Gastroesophageal sphincter (tissue), 4 donors: ENCODE measurements around the gene CMIP. TPM values are rescaled to one million over a fixed set of nuclear protein-coding genes. Genes with fewer than 3 reads are reported as not detected.

Experiments used
- ATAC-seq: fragments of 150-250 bp; one replicate; pipeline ENCODE4 v1.9.1; 2016; ENCODE audit warnings: mild to moderate bottlenecking, moderate library complexity
- H3K27ac ChIP-seq, 4 donors: fragments of 200-600 bp; sonication (generic) in 3 of 4; 1 replicate in 3 of 4; 2 replicates in 1 of 4; pipeline ENCODE4 v1.5.1; 2016 to 2019
- H3K27me3 ChIP-seq: fragments of 200-600 bp; sonication (generic); one replicate; pipeline ENCODE4 v1.5.1; 2019
- H3K36me3 ChIP-seq, 2 donors: fragments of 200-600 bp; sonication (generic); one replicate each; pipeline ENCODE4 v1.5.1; 2019; ENCODE audit warnings: control low read depth in 1 of 2
- H3K4me1 ChIP-seq, 3 donors: fragments of 200-600 bp; sonication (generic); 1 replicate in 2 of 3; 2 replicates in 1 of 3; pipeline ENCODE4 v1.5.1; 2016 to 2019; ENCODE audit warnings: control low read depth in 2 of 3
- H3K4me3 ChIP-seq, 2 donors: fragments of 200-600 bp; sonication (generic); one replicate each; pipeline ENCODE4 v1.5.1; 2019; ENCODE audit warnings: mild to moderate bottlenecking in 1 of 2, moderate library complexity in 1 of 2
- H3K9me3 ChIP-seq, 3 donors: fragments of 200-600 bp; sonication (generic); one replicate each; pipeline ENCODE4 v1.5.1; 2017 to 2019; ENCODE audit warnings: control low read depth in 2 of 3
- EP300 ChIP-seq: sonication (generic); formaldehyde crosslinking; IDR thresholded peaks from one replicate; pipeline ENCODE4 v1.6.1; 2017; ENCODE audit warnings: antibody characterized with exemption, mild to moderate bottlenecking
- POLR2A ChIP-seq, 2 donors: fragments of 450-650 bp; IDR thresholded peaks; one replicate each; pipeline ENCODE4 v1.6.1; 2017; ENCODE audit warnings: antibody characterized with exemption in 2 of 2, mild to moderate bottlenecking in 2 of 2, moderate library complexity in 1 of 2
- POLR2AphosphoS5 ChIP-seq: sonication (generic); formaldehyde crosslinking; IDR thresholded peaks from one replicate; pipeline ENCODE4 v1.6.1; 2017; ENCODE audit warnings: antibody characterized with exemption
- WGBS, 2 donors: methylation state at CpG; one replicate each; pipeline ENCODE4 v1.1.5; 2018; ENCODE audit warnings: low coverage in 1 of 2; 5-methylcytosine and 5-hydroxymethylcytosine counted together
- total RNA-seq, 4 donors: library from RNA; depleted of rRNA; stranded (reverse); fragments of >200 nt; gene quantifications; one replicate each; pipeline ENCODE4 v1.1.0, GENCODE V29; 2016
- TF ChIP-seq, protein P1 (sequence below), 4 experiments: fragments of 200-600 bp in 2 of 4; fragments of 450-650 bp in 2 of 4; sonication (generic) in 1 of 4; IDR thresholded peaks; one replicate each; pipeline ENCODE4 v1.5.1; 2017 to 2019; ENCODE audit warnings: antibody characterized with exemption in 4 of 4, mild to moderate bottlenecking in 2 of 4, moderate library complexity in 2 of 4

CMIP gene
- total RNA-seq, 4 donors from 2014 or later, result 13.4 to 24.0 (median 19.2) TPM

DNA sequence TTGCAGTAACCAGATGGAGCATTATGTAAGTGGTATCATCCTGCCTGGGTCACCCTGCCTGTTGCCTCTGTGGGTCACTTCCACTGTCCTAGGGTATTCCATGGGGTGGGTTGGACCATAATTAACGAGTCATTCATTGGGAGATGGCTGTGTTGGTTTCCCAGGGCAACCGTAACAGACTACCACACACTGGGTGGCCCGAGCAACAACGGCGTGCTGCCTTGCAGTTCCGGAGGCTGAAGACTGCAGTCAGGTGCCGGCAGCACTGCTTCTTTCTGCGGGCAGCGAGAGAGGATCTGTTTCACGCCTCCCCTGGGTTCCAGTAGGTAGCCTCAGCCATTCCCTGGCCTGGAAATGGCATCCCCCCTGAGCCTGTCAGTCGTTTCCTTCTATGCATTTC, 28.9 kb upstream of the CMIP start:
- Histone ChIP-seq H3K36me3 (no peaks in the 10 kb centered on the region), H3K4me1 (peaks cover 0 to 5% (median 0%) of the 10 kb centered on the region in 3 donors), H3K4me3 (no peak overlapping the region), H3K27me3 (peaks cover 14% of the 10 kb centered on the region), H3K27ac (no peak overlapping the region), H3K9me3 (no peaks in the 10 kb centered on the region)
- ATAC-seq, result no peak
- TF ChIP-seq EP300 (no peak), POLR2A (IDR thresholded peaks at IDR 0.05) (no peak), POLR2AphosphoS5 (no peak)
- TF ChIP-seq, protein P1, sequence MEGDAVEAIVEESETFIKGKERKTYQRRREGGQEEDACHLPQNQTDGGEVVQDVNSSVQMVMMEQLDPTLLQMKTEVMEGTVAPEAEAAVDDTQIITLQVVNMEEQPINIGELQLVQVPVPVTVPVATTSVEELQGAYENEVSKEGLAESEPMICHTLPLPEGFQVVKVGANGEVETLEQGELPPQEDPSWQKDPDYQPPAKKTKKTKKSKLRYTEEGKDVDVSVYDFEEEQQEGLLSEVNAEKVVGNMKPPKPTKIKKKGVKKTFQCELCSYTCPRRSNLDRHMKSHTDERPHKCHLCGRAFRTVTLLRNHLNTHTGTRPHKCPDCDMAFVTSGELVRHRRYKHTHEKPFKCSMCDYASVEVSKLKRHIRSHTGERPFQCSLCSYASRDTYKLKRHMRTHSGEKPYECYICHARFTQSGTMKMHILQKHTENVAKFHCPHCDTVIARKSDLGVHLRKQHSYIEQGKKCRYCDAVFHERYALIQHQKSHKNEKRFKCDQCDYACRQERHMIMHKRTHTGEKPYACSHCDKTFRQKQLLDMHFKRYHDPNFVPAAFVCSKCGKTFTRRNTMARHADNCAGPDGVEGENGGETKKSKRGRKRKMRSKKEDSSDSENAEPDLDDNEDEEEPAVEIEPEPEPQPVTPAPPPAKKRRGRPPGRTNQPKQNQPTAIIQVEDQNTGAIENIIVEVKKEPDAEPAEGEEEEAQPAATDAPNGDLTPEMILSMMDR (IDR thresholded peaks at IDR 0.05), result no peak
- 91 to 100% methylated on average over 1 to 4 of the region's 11 CpGs for WGBS, 2 donors

DNA sequence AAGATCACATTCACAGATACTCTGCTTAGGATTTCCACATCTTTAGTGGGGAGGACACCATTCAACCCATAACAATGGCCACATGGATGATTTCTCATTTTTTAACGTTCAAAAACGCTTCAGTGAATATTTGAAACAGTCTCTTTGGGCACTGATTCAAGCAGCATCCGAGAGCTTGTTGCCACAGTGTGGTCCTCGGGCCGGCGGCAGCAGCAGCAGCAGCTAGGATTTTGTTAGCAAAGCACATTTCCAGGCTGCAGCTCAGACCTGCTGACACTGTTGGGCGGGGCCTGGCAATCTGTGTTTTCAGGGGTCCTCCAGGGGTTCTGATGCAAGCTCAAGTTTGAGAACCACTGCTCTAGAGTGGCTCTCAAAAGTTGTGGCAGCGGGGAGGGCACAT, 27.9 kb upstream of the CMIP start:
- TF ChIP-seq, protein P1 (IDR thresholded peaks at IDR 0.05), result no peak
- TF ChIP-seq POLR2A (IDR thresholded peaks at IDR 0.05) (no peak), EP300 (no peak), POLR2AphosphoS5 (no peak)
- 73 to 94% methylated on average over 2 to 3 of the region's 8 CpGs for WGBS, 2 donors
- Histone ChIP-seq H3K4me1 (no peaks in the 10 kb centered on the region), H3K36me3 (no peaks in the 10 kb centered on the region), H3K4me3 (no peak overlapping the region), H3K9me3 (no peaks in the 10 kb centered on the region), H3K27ac (no peak overlapping the region), H3K27me3 (peaks cover 14% of the 10 kb centered on the region)
- no peak for ATAC-seq

DNA sequence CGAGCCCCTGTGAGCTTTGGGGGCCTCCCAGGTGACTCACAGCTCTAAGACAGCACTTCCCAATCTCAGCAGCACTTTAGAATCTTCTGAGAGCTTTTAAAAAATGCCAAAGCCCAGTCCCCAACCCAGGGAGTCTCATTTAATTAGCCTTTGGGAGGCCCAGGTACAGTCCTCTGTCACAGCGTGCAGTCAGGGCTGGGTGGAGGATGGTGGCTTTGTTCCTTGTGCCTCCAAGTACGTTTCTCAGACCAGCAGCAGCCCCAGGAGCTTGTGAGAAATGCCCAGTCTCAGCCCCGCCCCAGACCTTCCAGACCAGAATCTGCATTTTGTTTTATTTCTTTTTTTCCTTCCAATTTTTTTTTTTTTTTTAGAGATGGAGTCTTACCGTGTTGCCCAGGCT, 27.4 kb upstream of the CMIP start:
- ATAC-seq, result no peak
- TF ChIP-seq EP300 (no peak), POLR2A (IDR thresholded peaks at IDR 0.05) (no peak), POLR2AphosphoS5 (no peak)
- TF ChIP-seq, protein P1 (IDR thresholded peaks at IDR 0.05), result no peak
- H3K4me3 ChIP-seq, result no peak overlapping the region
- H3K36me3 ChIP-seq, result no peaks in the 10 kb centered on the region
- WGBS, 2 donors, result 80 to 92% methylated on average over 1 to 4 of the region's 5 CpGs
- H3K4me1 ChIP-seq, result no peaks in the 10 kb centered on the region
- H3K27me3 ChIP-seq, result peaks cover 14% of the 10 kb centered on the region
- no peaks in the 10 kb centered on the region for H3K9me3 ChIP-seq
- H3K27ac ChIP-seq, result no peak overlapping the region

DNA sequence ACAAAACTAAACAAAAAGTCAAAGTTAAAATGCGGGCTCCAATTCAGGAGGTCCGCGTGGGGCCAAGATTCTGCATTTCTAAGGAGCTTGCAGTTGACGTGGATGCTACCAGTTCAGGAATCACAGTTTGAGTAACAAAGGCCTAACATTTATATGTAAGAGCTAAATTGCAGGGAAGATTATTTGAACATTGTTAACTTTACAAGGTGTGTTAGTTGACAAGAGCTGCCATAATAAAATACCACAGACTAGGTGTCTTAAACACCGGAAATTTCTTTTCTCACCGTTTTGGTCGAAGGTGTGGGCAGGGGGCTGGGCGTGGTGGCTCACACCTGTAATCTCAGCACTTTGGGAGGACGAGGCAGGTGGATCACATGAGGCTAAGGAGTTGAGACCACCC, 24.8 kb upstream of the CMIP start:
- peaks cover 14% of the 10 kb centered on the region for H3K27me3 ChIP-seq
- TF ChIP-seq, protein P1 (IDR thresholded peaks at IDR 0.05), result no peak
- TF ChIP-seq POLR2AphosphoS5, result no peak
- no peak for TF ChIP-seq POLR2A (IDR thresholded peaks at IDR 0.05)
- no peak for TF ChIP-seq EP300
- H3K27ac ChIP-seq, result no peak overlapping the region
- no peaks in the 10 kb centered on the region for H3K36me3 ChIP-seq
- H3K4me1 ChIP-seq, result no peaks in the 10 kb centered on the region
- no peak overlapping the region for H3K4me3 ChIP-seq
- WGBS, 2 donors, result 89 to 92% methylated on average over 5 to 9 of the region's 9 CpGs
- no peaks in the 10 kb centered on the region for H3K9me3 ChIP-seq
- no peak for ATAC-seq

DNA sequence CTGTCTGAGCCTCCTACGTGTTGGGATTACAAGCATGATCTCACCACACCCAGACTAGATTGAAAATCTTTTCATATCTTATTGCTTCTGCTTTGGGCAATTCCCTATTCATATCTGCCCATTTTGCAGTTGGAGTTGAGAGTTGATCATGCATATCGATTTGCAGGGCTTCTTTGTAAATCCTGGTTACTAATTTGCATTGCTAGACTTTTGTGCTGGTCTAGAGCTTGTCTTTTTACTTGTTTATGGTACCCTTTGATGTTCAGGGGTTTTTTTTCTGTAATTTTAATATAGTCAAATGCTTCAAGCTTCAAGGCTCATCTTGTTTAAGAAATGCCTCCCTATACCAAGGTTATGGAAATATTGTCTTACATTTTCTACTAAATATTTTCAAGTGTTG, 23.5 kb upstream of the CMIP start:
- no peak overlapping the region for H3K27ac ChIP-seq
- ATAC-seq, result no peak
- H3K27me3 ChIP-seq, result peaks cover 9% of the 10 kb centered on the region
- H3K4me3 ChIP-seq, result no peak overlapping the region
- H3K36me3 ChIP-seq, result no peaks in the 10 kb centered on the region
- H3K4me1 ChIP-seq, result no peaks in the 10 kb centered on the region
- H3K9me3 ChIP-seq, result no peaks in the 10 kb centered on the region
- 67 to 79% methylated on average over 1 to 2 of the region's 2 CpGs for WGBS, 2 donors
- TF ChIP-seq POLR2A (IDR thresholded peaks at IDR 0.05) (no peak), EP300 (no peak), POLR2AphosphoS5 (no peak)
- TF ChIP-seq, protein P1 (IDR thresholded peaks at IDR 0.05), result no peak
